Activated T-cell treated with anti-CD3 and anti-CD28 coated beads for 4 hours (primary cell): ENCODE results near the gene RDX.
"Not testable (repeated sequence)": the region's sequence is repeated elsewhere in the genome, so short reads cannot be mapped to it uniquely, and the experiment has no call there.

ENCODE experiments used
- DNase-seq: peaks from one replicate; pipeline ENCODE4 v3.0.0-alpha.2; 2020

Gene RDX

GRCh38 chr11:110269996-110270395, 26.4 kb downstream of the RDX start:
- no peak for DNase-seq

- no peak for DNase-seq
Measured at GRCh38 chr11:110268441-110268840, 28.0 kb downstream of the RDX start.

DNA sequence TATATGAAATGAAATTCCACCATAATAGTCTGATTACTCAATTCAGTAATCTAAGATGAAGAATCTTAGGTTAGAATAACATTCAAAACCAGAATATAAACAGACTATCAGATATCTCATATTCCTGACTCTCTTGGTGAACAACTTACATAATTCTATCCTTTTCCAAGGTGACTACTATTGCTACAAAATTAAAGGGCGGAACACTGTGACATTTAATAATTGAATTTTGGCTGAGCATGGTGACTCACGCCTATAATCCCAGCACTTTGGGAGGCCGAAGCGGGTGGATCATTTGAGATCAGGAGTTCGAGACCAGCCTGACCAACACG, 34.4 kb downstream of the RDX start:
- DNase-seq: no peak

DNA sequence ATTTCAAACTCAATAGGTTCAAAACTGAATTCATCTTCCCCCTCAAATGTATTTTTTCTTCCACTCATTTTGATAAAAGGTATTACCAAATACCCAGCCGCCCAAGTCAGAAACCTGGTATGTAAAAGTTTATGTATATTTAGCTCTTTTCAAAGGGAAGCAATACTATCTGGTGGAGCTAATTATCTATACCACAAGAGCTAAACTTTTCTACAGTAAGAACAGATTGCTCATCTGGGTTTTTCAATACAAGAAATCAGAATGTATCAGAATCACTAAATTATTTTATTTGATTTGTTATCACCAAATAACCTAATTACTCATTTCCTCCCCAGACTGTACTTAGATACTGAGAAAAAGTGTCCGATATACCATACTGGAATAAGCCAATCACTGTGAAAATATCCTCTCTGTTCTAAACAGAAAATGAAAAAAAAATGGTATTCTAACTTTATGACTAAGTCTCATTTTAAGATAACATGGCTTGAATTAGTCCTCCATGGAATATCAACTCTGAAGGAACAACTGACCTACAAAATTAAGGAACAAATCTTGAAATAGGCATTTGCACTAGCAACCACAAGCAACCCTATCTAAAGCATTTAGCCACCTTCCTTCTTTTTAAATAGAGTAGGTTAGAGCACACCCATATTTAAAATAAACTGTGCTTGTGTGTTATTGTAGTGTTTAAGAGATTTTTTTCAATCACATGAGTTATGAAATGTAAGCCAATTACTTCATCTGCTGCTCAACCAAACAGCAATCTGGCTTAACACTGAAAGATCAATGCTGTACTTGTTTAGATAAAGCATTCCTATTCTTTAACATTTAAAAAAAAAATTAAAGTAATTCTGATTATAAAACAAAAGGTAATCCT, 35.0 kb downstream of the RDX start:
- no peak for DNase-seq

GRCh38 chr11:110253525-110253924, 42.9 kb downstream of the RDX start:
- no peak for DNase-seq

- DNase-seq: no peak
Measured at GRCh38 chr11:110251836-110252235, 44.6 kb downstream of the RDX start.

- DNase-seq: no peak
Measured at GRCh38 chr11:110250168-110250567, 46.2 kb downstream of the RDX start.

DNA sequence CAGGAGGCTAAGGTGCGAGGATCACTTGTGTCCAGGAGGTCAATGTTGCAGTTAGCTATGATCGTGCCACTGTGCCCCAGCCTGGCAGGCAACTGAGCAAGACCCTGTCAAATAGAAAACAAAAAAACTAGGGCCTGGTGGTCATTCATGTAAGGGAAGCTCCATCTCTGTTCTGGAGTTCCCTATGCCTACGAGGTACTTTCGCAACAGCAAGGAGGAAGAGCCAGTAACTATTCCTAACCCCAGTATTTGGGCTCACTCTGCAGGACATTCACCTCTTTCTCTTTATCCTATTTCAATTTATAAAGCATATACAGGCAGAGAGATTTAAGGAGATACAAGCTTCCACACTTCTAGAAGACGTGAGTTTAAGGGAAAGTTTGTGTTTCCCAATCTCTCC, 46.6 kb downstream of the RDX start:
- no peak for DNase-seq

DNA sequence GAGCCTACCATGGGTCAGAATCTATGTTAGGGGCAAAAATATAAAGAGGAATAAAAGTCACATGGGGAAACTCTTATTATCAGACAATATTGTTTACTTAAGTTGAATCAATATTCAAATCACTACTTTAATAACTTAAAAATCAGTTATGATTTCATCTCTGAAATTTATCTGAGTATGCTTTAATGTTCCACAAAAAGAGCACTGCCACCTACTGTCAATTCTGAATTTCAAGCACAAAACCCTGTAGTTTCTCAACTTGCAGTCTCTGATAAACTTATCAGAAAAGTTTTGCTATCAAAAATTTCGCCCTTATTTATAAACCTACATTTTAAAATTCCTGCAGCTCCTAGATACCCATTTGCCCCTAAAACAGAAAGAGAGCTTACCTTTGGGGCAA, 47.3 kb downstream of the RDX start:
- DNase-seq: no peak

DNA sequence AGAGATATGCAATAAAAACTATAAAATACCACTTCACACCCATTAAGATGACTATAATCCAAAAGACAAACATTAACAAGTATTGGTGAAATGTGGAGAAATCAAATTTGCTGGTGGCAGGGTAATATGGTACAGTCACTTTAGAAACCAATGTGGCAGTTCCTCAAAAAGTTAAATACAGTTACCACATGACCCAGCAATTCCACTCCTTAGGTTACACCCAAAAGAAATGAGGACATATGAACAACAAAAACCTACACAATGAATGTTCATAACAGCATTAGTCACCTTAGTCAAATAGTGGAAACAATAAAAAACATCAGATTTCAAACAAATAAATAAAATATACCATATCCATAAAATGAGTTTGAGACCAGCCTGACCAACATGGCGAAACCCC, 52.6 kb downstream of the RDX start:
- no peak for DNase-seq

DNA sequence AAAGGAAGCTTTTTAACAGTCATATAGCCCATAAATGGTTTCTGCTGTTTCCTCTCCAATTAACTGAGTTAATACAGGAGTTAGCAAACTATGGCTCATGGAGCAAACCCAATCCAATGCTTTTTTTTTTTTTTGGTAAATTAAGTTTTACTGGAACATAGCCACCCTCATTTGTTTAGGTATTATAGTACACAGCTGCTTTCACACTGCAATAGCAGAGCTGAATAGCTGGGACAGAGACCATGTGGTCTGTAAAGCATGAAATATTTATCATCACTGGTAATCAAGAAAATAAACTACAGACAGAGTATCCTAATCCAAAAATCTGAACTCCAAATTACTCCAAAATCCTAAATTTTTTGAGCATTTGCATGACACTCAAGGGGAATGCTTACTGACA, 53.7 kb downstream of the RDX start:
- no peak for DNase-seq

DNA sequence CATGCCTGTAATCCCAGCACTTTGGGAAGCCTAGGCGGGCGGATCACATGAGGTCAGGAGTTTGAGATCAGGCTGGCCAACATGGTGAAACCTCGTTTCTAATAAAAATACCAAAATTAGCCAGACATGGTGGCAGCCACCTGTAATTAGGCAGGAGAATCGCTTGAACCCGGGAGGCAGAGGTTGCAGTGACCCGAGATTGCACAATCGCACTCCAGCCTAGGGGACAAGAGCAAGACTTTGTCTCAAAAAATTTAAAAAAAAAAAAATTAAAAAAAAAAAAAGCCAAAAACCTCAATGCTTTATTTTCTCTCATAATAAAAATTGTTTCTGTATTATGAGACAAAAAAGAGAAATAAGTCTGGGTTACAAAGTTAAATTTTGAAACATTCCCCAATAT, 54.2 kb downstream of the RDX start:
- no peak for DNase-seq

DNA sequence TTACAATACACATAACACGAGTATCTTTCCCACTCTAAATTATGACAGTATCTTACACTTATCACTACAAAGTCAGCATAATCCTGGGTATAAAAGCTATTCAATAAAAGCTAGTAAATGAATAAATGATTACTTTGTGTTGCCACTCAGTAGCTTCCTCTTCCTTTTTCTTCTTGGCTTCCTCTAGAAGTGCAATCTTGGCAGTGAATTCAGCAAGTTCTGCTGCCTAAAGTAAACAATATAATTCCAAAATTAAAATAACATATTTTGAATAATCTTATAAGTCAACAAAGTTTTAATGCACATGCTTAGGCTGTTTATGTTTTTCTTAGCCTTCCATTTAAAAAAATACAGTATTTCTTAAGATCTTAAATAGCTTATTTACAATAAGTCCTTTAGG, 60.4 kb downstream of the RDX start:
- no peak for DNase-seq

DNA sequence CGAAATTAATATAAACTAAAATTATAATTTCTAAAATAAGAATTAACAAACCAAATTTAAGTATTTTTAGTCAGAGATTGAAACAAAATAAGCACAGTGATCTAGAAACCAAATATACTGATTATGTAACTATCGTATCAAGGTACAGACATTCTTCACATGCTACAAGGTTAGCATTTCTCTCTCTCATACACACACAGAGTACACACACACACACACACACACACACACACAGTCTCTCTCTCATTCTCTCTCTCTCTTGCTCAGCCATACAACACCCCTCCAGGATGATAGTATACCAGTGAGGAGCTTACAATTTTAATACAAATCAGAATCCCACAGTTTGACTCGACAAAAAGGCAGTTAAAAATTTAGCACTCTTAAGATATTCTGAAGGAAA, 66.0 kb downstream of the RDX start:
- DNase-seq: no peak

- DNase-seq: no peak
Measured at GRCh38 chr11:110219006-110219785, 77.2 kb downstream of the RDX start.

GRCh38 chr11:110217936-110218335, 78.5 kb downstream of the RDX start:
- no peak for DNase-seq

- DNase-seq: no peak
Measured at GRCh38 chr11:110217223-110217877, 79.1 kb downstream of the RDX start.

DNA sequence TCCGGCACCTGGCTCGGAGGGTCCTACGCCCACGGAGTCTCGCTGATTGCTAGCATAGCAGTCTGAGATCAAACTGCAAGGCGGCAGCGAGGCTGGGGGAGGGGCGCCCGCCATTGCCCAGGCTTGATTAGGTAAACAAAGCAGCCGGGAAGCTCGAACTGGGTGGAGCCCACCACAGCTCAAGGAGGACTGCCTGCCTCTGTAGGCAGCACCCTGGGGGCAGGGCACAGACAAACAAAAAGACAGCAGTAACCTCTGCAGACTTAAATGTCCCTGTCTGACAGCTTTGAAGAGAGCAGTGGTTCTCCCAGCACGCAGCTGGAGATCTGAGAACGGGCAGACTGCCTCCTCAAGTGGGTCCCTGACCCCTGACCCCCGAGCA, 87.1 kb downstream of the RDX start:
- DNase-seq: not testable (repeated sequence)

DNA sequence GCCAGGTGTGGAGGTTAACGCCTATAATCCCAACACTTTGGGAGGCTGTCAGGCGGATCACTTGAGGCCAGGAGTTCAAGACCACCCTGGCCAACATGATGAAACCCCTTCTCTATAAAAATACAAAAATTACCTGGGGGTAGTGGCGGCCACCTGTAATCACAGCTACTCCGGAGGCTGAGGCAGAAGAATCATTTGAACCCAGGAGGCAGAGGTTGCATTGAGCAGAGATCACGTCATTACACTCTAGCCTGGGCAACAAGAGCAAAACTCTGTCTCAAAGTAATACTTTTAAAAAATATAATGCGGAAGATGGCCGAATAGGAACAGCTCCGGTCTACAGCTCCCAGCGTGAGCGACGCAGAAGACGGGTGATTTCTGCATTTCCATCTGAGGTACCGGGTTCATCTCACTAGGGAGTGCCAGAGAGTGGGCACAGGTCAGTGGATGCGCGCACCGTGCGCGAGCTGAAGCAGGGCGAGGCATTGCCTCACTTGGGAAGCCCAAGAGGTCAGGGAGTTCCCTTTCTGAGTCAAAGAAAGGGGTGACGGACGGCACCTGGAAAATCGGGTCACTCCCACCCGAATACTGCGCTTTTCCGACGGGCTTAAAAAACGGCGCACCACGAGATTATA, 87.6 kb downstream of the RDX start:
- not testable (repeated sequence) for DNase-seq

GRCh38 chr11:110207123-110207522, 89.3 kb downstream of the RDX start:
- no peak for DNase-seq

- no peak for DNase-seq
Measured at GRCh38 chr11:110200836-110201235, 95.6 kb downstream of the RDX start.

GRCh38 chr11:110200241-110200640, 96.2 kb downstream of the RDX start:
- DNase-seq: no peak

- no peak for DNase-seq
Measured at GRCh38 chr11:110199184-110199981, 97.0 kb downstream of the RDX start.
